PC-9 (cell line): ENCODE results near the gene FICD. TPM values are rescaled to one million over a fixed set of nuclear protein-coding genes. Genes with fewer than 3 reads are reported as not detected.

Experiments
- BruUV-seq: library from RNA; stranded (reverse); fragments of 400-500 nt; replicated peaks from 2 replicates; lab custom pipeline; 2021; lab: Mats Ljungman, UMichigan
- CTCF ChIA-PET: fragments of 300-600 bp; sonication (Branson Sonifier 250); formaldehyde crosslinking; loops from one replicate; lab custom pipeline; 2022; ENCODE audit warnings: antibody characterized with exemption; lab: Charles Lee
- POLR2A ChIA-PET: fragments of 300-600 bp; sonication (Branson Sonifier 250); formaldehyde crosslinking; loops from one replicate; lab custom pipeline; 2022; ENCODE audit warnings: antibody characterized with exemption; ENCODE audit not compliant: unreplicated experiment; lab: Charles Lee
- DNase-seq, 2 experiments: peaks; one replicate each; pipeline versions ENCODE4 v3.0.0 to v3.0.0-alpha.2; 2015 to 2022; ENCODE audit warnings: mixed read lengths in 1 of 2
- H2AFZ ChIP-seq: fragments of 200-600 bp; sonication (generic); 2 replicates; pipeline ENCODE4 v1.8.1; 2017; ENCODE audit warnings: antibody characterized with exemption
- H3F3A ChIP-seq: fragments of 200-600 bp; sonication (generic); 2 replicates; pipeline ENCODE4 v1.8.1; 2017; ENCODE audit warnings: antibody characterized with exemption, mild to moderate bottlenecking, low read depth; ENCODE audit not compliant: insufficient read depth
- H3K27ac ChIP-seq: fragments of 200-600 bp; sonication (generic); 2 replicates; pipeline ENCODE4 v1.6.1; 2016; ENCODE audit warnings: mixed run types
- H3K27me3 ChIP-seq: fragments of 200-600 bp; sonication (generic); 2 replicates; pipeline ENCODE4 v1.6.1; 2016; ENCODE audit warnings: low read depth, mixed run types; ENCODE audit not compliant: insufficient read depth
- H3K36me3 ChIP-seq: fragments of 200-600 bp; sonication (generic); 2 replicates; pipeline ENCODE4 v1.6.1; 2016; ENCODE audit warnings: low read depth, mixed run types
- H3K4me1 ChIP-seq: fragments of 200-600 bp; sonication (generic); replicated peaks from 2 replicates; pipeline ENCODE4 v1.6.1; 2016; ENCODE audit warnings: mixed run types; ENCODE audit not compliant: insufficient read depth
- H3K4me2 ChIP-seq: fragments of 200-600 bp; sonication (generic); 2 replicates; pipeline ENCODE4 v1.6.1; 2017; ENCODE audit warnings: mixed run types
- H3K4me3 ChIP-seq: fragments of 200-600 bp; sonication (generic); 2 replicates; pipeline ENCODE4 v1.6.1; 2016; ENCODE audit warnings: mixed run types
- H3K79me2 ChIP-seq: fragments of 200-600 bp; sonication (generic); 2 replicates; pipeline ENCODE4 v1.6.1; 2017; ENCODE audit warnings: low read depth, mixed run types
- H3K9me2 ChIP-seq: fragments of 200-600 bp; sonication (generic); 2 replicates; pipeline ENCODE4 v1.8.1; 2017; ENCODE audit warnings: mild to moderate bottlenecking; ENCODE audit not compliant: insufficient read depth
- H3K9me3 ChIP-seq: fragments of 200-600 bp; sonication (generic); 2 replicates; pipeline ENCODE4 v1.8.1; 2016; ENCODE audit warnings: low read depth; ENCODE audit not compliant: insufficient read depth
- H4K20me1 ChIP-seq: fragments of 200-600 bp; sonication (generic); 2 replicates; pipeline ENCODE4 v1.8.1; 2017; ENCODE audit not compliant: insufficient read depth
- CTCF ChIP-seq: fragments of 200-600 bp; sonication (generic); conservative IDR thresholded peaks from 2 replicates; pipeline ENCODE4 v1.6.1; 2017; ENCODE audit warnings: mixed run types, antibody characterized with exemption, mild to moderate bottlenecking, moderate library complexity
- EZH2 ChIP-seq: fragments of 200-600 bp; sonication (generic); IDR thresholded peaks from 2 replicates; pipeline ENCODE4 v1.8.0; 2017; ENCODE audit warnings: antibody characterized with exemption, low read depth
- intact Hi-C: fragments of 100-400 bp; cut with micrococcal nuclease; formaldehyde crosslinking; loops from one replicate; pipeline ENCODE4 v1.10.0; 2022; ENCODE audit not compliant: unreplicated experiment
- total RNA-seq: library from RNA; stranded (reverse); gene quantifications from 2 replicates; pipeline ENCODE4 v1.2.3, GENCODE V29; 2021

FICD gene
- total RNA-seq, 1 experiment from 2014 or later: 1.9 TPM

- TF ChIP-seq CTCF (peak; percentile 67), EZH2 (no peak)
- BruUV-seq: no TSS peak
- Histone ChIP-seq H4K20me1 (no peaks in the 10 kb centered on the region), H3K27me3 (peaks cover 67% of the 10 kb centered on the region), H3K9me2 (0 out of 2 replicates have a peak, but pooled peaks cover 8% of the 10 kb centered on the region), H3K4me2 (no peak overlapping the region), H3K9me3 (no peaks in the 10 kb centered on the region), H3K79me2 (no peaks in the 10 kb centered on the region), H3K4me3 (no peak overlapping the region), H2AFZ (no peak overlapping the region), H3K4me1 (no peaks in the 10 kb centered on the region), H3K27ac (no peak overlapping the region), H3F3A (no peaks in the 10 kb centered on the region), H3K36me3 (no peaks in the 10 kb centered on the region)
- ChIA-PET CTCF (no interaction called here), POLR2A (no interaction called here)
- intact Hi-C loops: no loop called here
- DNase-seq: no peak
Measured at GRCh38 chr12:108495054-108495453, 20.0 kb upstream of the FICD start.

- no peak for TF ChIP-seq EZH2
- no peak for TF ChIP-seq CTCF
- 0 out of 2 replicates have a peak, but pooled peaks cover 8% of the 10 kb centered on the region for H3K9me2 ChIP-seq
- no peak overlapping the region for H3K4me3 ChIP-seq
- no peaks in the 10 kb centered on the region for H3K36me3 ChIP-seq
- H3K27ac ChIP-seq: no peak overlapping the region
- no peak for DNase-seq
- CTCF ChIA-PET: no interaction called here
- H3K4me1 ChIP-seq: no peaks in the 10 kb centered on the region
- H3K4me2 ChIP-seq: no peak overlapping the region
- no peaks in the 10 kb centered on the region for H3K79me2 ChIP-seq
- H3F3A ChIP-seq: no peaks in the 10 kb centered on the region
- peaks cover 67% of the 10 kb centered on the region for H3K27me3 ChIP-seq
- no TSS peak for BruUV-seq
- intact Hi-C loops: no loop called here
- no peaks in the 10 kb centered on the region for H3K9me3 ChIP-seq
- no peaks in the 10 kb centered on the region for H4K20me1 ChIP-seq
- POLR2A ChIA-PET: no interaction called here
- H2AFZ ChIP-seq: no peak overlapping the region
Measured at GRCh38 chr12:108495823-108496579, 19.1 kb upstream of the FICD start.

- Histone ChIP-seq H3K4me3 (no peak overlapping the region), H3K36me3 (no peaks in the 10 kb centered on the region), H2AFZ (no peak overlapping the region), H3K79me2 (no peaks in the 10 kb centered on the region), H3K9me3 (0 out of 2 replicates have a peak, but pooled peaks cover 3% of the 10 kb centered on the region), H4K20me1 (no peaks in the 10 kb centered on the region), H3K4me2 (no peak overlapping the region), H3K9me2 (no peaks in the 10 kb centered on the region), H3K4me1 (no peaks in the 10 kb centered on the region), H3F3A (no peaks in the 10 kb centered on the region), H3K27ac (no peak overlapping the region), H3K27me3 (peaks cover 78% of the 10 kb centered on the region)
- intact Hi-C loops: no loop called here
- TF ChIP-seq EZH2: no peak
- TF ChIP-seq CTCF: no peak
- no TSS peak for BruUV-seq
- no peak for DNase-seq
- ChIA-PET CTCF (no interaction called here), POLR2A (no interaction called here)
Measured at GRCh38 chr12:108498136-108498535, 16.9 kb upstream of the FICD start.
